WI38 (cell line): Measurements from ENCODE around the gene APMAP.

Experiments used
- H3K4me3 ChIP-seq: 2 replicates; pipeline ENCODE4 v1.5.1; 2011; ENCODE audit warnings: low read depth, mild to moderate bottlenecking, control low read depth, low read length
- CTCF ChIP-seq: IDR thresholded peaks from 2 replicates; pipeline ENCODE4 v1.5.1; 2012; ENCODE audit warnings: low read depth, mild to moderate bottlenecking, control low read depth, low read length

The APMAP gene

GRCh38 chr20:24986436-24987015 lies 6.0 kb downstream of the APMAP start:
- no peak overlapping the region for H3K4me3 ChIP-seq
- no peak for TF ChIP-seq CTCF

- no peak for TF ChIP-seq CTCF
- H3K4me3 ChIP-seq = no peak overlapping the region
These were observed 6.7 kb downstream of the APMAP start for GRCh38 chr20:24985802-24986201.

DNA sequence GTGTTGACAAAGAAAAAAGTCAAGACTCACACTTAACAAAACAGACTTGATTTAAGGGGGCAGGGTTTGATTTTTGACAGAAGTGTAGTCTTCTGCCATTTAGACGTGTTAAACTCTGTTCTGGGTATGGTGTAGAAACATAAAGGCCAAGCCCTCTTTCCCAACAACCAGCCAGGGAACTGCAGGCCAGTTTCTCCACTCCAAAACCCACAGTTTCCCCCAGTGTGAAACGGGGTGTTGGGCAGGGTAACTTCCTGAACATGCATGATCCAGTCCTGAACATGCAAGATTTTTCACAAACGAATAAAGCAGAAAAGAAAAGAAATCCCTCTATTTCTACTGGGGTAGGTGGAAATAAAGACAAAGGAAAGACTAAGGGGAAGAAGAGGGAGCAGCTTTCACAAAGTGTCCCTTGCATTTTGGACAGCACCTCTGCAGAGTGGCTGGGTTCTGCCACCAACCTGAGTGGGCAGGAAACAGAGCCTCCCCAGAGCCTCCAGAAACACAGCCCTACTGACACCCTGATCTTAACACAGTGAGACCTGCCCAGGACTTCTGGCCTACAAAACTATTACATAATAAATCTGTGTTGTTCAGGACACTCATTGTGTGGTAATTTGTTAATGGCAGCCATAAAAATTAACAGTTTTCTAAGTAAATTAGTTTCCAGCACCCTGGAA lies 7.5 kb downstream of the APMAP start:
- no peak for TF ChIP-seq CTCF
- no peak overlapping the region for H3K4me3 ChIP-seq

- H3K4me3 ChIP-seq = no peak overlapping the region
- TF ChIP-seq CTCF = no peak
These were observed 8.7 kb downstream of the APMAP start for GRCh38 chr20:24983896-24984295.

GRCh38 chr20:24981790-24982189 lies 10.8 kb downstream of the APMAP start:
- TF ChIP-seq CTCF = no peak
- H3K4me3 ChIP-seq = no peak overlapping the region

- no peak for TF ChIP-seq CTCF
- H3K4me3 ChIP-seq = no peak overlapping the region
These were observed 11.3 kb downstream of the APMAP start for GRCh38 chr20:24981282-24981681.

DNA sequence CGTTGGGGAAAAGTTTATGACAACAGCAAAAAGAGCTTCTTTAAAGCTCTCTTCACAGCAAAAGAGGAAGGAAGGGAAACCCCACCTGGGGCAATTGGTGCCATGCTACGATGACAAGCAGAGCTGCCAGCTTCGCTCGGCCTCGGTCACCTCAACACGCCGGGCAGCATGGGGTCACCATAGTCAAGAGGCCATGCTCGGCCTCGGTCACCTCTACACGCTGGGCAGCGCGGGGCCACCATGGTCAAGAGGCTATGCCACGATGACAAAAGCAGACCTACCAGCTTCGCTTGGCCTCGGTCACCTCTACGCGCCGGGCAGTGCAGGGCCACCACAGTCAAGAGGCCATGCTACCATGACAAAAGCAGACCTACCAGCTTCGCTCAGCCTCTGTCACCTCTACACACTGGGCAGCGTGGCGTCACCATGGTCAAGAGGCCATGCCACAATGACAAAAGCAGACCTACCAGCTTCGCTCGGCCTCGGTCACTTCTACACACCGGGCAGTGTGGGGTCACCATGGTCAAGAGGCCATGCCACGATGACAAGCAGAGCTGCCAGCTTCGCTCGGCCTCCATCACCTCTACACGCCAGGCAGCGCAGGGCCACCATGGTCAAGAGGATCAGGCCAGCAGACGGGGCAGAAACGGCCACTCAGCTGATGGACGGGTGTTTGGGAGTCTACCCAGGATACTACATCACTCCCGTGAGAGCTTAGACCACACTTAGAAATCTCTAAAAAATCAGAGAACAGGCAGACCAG lies 12.1 kb downstream of the APMAP start:
- no peak overlapping the region for H3K4me3 ChIP-seq
- no peak for TF ChIP-seq CTCF
